Neural cell (in vitro differentiated cells): Measurements from ENCODE around the gene TMEM208. TPM values are rescaled to one million over a fixed set of nuclear protein-coding genes. Genes with fewer than 3 reads are reported as not detected.

Experiments
- H2AFZ ChIP-seq: fragments of 200-600, 300-800 bp; sonication (generic), shearing (Covaris generic); 2 replicates; pipeline ENCODE4 v1.6.0; 2014; ENCODE audit warnings: low read depth, mild to moderate bottlenecking, antibody characterized with exemption, low read length, moderate library complexity
- H3F3A ChIP-seq: fragments of 200-600 bp; shearing (Covaris generic); 2 replicates; pipeline ENCODE4 v1.6.1; 2016; ENCODE audit warnings: mild to moderate bottlenecking, moderate library complexity, mixed read lengths, antibody characterized with exemption, low read length; ENCODE audit not compliant: insufficient read depth, poor library complexity, severe bottlenecking
- H3K27ac ChIP-seq: fragments of 200-600, 300-800 bp; sonication (generic), shearing (Covaris generic); 2 replicates; pipeline ENCODE4 v1.5.1; 2014; ENCODE audit warnings: mild to moderate bottlenecking, low read length, moderate library complexity
- H3K27me3 ChIP-seq: fragments of 300-800, 200-600 bp; sonication (generic), shearing (Covaris generic); 2 replicates; pipeline ENCODE4 v1.6.0; 2014; ENCODE audit warnings: mild to moderate bottlenecking, low read depth, low read length, moderate library complexity; ENCODE audit not compliant: insufficient read depth
- H3K36me3 ChIP-seq: fragments of 300-800, 200-600 bp; sonication (generic), shearing (Covaris generic); 2 replicates; pipeline ENCODE4 v1.5.1; 2014; ENCODE audit warnings: mild to moderate bottlenecking, antibody characterized with exemption, low read length, moderate library complexity; ENCODE audit not compliant: insufficient read depth
- H3K4me2 ChIP-seq: fragments of 300-800, 200-600 bp; sonication (generic), shearing (Covaris generic); 2 replicates; pipeline ENCODE4 v1.6.0; 2014; ENCODE audit warnings: mild to moderate bottlenecking, low read length
- H3K4me3 ChIP-seq: fragments of 300-800, 200-600 bp; sonication (generic), shearing (Covaris generic); 2 replicates; pipeline ENCODE4 v1.5.1; 2014; ENCODE audit warnings: mild to moderate bottlenecking, low read length, moderate library complexity
- H3K79me2 ChIP-seq: fragments of 200-600 bp; shearing (Covaris generic); replicated peaks from 2 replicates; pipeline ENCODE4 v1.6.0; 2014; ENCODE audit warnings: mild to moderate bottlenecking, low read length, moderate library complexity; ENCODE audit not compliant: insufficient read depth
- H3K9ac ChIP-seq: fragments of 300-800, 200-600 bp; sonication (generic), shearing (Covaris generic); 2 replicates; pipeline ENCODE4 v1.6.1; 2016; ENCODE audit warnings: mild to moderate bottlenecking, low read length, mixed read lengths
- H3K9me2 ChIP-seq: fragments of 200-600 bp; shearing (Covaris generic); 2 replicates; pipeline ENCODE4 v1.6.1; 2016; ENCODE audit warnings: mild to moderate bottlenecking, low read length, mixed read lengths; ENCODE audit not compliant: insufficient read depth
- H3K9me3 ChIP-seq: fragments of 200-600, 300-800 bp; sonication (generic), shearing (Covaris generic); 2 replicates; pipeline ENCODE4 v1.6.1; 2016; ENCODE audit warnings: mild to moderate bottlenecking, mixed run types, low read length, moderate library complexity, mixed read lengths
- H4K20me1 ChIP-seq: fragments of 200-600 bp; shearing (Covaris generic); 2 replicates; pipeline ENCODE4 v1.6.1; 2016; ENCODE audit warnings: mild to moderate bottlenecking, mixed run types; ENCODE audit not compliant: insufficient read depth
- EP300 ChIP-seq: fragments of 450-650 bp; conservative IDR thresholded peaks from 2 replicates; pipeline ENCODE4 v1.6.1; 2014; ENCODE audit warnings: antibody characterized with exemption, mild to moderate bottlenecking, moderate library complexity; ENCODE audit not compliant: poor library complexity, severe bottlenecking
- EZH2 ChIP-seq: fragments of 200-600, 300-800 bp; shearing (Covaris generic), sonication (generic); IDR thresholded peaks from 2 replicates; pipeline ENCODE4 v1.6.1; 2014; ENCODE audit warnings: antibody characterized with exemption, low read length, borderline replicate concordance, mild to moderate bottlenecking; ENCODE audit not compliant: insufficient read depth, poor library complexity, severe bottlenecking
- MXI1 ChIP-seq: fragments of 450-650 bp; conservative IDR thresholded peaks from 2 replicates; pipeline ENCODE4 v1.6.1; 2014; ENCODE audit warnings: antibody characterized with exemption, mild to moderate bottlenecking; ENCODE audit not compliant: poor library complexity, severe bottlenecking
- POLR2AphosphoS5 ChIP-seq: IDR thresholded peaks from 2 replicates; pipeline ENCODE4 v1.6.1; 2012
- RAD21 ChIP-seq: fragments of 450-650 bp; conservative IDR thresholded peaks from 2 replicates; pipeline ENCODE4 v1.6.1; 2014; ENCODE audit warnings: antibody characterized with exemption, mild to moderate bottlenecking, moderate library complexity
- SMC3 ChIP-seq: fragments of 450-650 bp; conservative IDR thresholded peaks from 2 replicates; pipeline ENCODE4 v1.6.1; 2014; ENCODE audit warnings: antibody characterized with exemption, mild to moderate bottlenecking, moderate library complexity; ENCODE audit not compliant: poor library complexity
- TAF1 ChIP-seq: IDR thresholded peaks from 2 replicates; pipeline ENCODE4 v1.6.1; 2012; ENCODE audit warnings: low read depth
- polyA minus RNA-seq: library from RNA; depleted of rRNA, polyadenylated mRNA; stranded (reverse); fragments of >200 nt; gene quantifications from 2 replicates; pipeline ENCODE4 v1.2.3, GENCODE V29; 2014
- polyA plus RNA-seq: library from polyadenylated mRNA; depleted of rRNA; stranded (reverse); fragments of >200 nt; gene quantifications from 2 replicates; pipeline ENCODE4 v1.2.3, GENCODE V29; 2014
- TF ChIP-seq, protein P1 (sequence below): IDR thresholded peaks from 2 replicates; pipeline ENCODE4 v1.6.1; 2012; ENCODE audit warnings: borderline replicate concordance
- TF ChIP-seq, protein P2 (sequence below): fragments of 450-650 bp; IDR thresholded peaks from 2 replicates; pipeline ENCODE4 v1.5.1; 2014; ENCODE audit warnings: antibody characterized with exemption, mild to moderate bottlenecking, moderate library complexity; ENCODE audit not compliant: poor library complexity, severe bottlenecking

Gene TMEM208
- polyA plus RNA-seq (39.2 and 53.5 TPM in 2 replicates), polyA minus RNA-seq (20.2 and 26.9 TPM in 2 replicates)

DNA sequence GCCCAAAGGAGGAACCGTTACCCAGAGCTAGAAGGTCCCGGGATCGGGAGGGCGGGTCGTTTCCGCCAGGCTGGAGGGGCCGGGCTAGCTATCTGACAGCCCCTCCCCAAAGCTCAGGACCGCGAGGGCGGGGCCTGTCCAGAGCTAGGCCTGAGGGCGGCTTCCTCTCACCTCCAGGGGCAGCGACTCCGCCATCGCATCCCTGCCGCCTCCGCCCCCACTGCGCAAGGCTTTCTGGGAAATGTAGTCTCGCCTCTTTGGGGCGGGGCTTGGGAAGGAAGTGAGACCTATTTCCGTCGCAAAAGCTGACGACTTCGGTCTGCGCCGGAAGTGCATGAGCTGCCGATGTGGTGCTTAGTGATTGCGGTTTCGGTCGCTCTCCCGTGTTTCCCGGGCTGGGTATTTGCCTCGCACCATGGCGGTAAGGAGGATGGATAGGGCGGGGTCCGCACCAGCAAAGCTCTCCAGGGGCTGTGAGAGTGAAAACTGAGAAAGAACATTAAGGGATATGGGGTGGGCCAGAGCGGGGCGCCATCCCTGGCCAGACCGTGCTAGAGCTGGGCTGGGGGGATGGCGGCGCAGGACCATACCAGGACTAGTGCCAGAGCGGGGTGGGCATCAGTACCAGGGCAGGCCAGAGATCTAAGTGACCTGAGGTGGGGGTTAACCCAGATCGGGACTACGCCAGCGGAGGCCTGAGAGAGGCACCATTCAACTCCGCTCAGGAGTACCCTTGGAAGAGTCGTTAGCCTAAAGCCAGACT is at the start of gene TMEM208:
TMEM208 (plus strand) TSS at position 327 of the 763 bp plus-strand sequence; CDS start at position 416, 89 bp downstream.
- H4K20me1 ChIP-seq: no peaks in the 10 kb centered on the region
- peaks cover 12% of the 10 kb centered on the region for H3K79me2 ChIP-seq
- TF ChIP-seq EP300 (peak; percentile 32), TAF1 (peak; percentile 99), RAD21 (peak; percentile 47), EZH2 (no peak), SMC3 (peak; percentile 52), POLR2AphosphoS5 (peak; percentile 99), MXI1 (peak; percentile 94)
- TF ChIP-seq, protein P1, sequence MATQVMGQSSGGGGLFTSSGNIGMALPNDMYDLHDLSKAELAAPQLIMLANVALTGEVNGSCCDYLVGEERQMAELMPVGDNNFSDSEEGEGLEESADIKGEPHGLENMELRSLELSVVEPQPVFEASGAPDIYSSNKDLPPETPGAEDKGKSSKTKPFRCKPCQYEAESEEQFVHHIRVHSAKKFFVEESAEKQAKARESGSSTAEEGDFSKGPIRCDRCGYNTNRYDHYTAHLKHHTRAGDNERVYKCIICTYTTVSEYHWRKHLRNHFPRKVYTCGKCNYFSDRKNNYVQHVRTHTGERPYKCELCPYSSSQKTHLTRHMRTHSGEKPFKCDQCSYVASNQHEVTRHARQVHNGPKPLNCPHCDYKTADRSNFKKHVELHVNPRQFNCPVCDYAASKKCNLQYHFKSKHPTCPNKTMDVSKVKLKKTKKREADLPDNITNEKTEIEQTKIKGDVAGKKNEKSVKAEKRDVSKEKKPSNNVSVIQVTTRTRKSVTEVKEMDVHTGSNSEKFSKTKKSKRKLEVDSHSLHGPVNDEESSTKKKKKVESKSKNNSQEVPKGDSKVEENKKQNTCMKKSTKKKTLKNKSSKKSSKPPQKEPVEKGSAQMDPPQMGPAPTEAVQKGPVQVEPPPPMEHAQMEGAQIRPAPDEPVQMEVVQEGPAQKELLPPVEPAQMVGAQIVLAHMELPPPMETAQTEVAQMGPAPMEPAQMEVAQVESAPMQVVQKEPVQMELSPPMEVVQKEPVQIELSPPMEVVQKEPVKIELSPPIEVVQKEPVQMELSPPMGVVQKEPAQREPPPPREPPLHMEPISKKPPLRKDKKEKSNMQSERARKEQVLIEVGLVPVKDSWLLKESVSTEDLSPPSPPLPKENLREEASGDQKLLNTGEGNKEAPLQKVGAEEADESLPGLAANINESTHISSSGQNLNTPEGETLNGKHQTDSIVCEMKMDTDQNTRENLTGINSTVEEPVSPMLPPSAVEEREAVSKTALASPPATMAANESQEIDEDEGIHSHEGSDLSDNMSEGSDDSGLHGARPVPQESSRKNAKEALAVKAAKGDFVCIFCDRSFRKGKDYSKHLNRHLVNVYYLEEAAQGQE: peak; percentile 96
- TF ChIP-seq, protein P2, sequence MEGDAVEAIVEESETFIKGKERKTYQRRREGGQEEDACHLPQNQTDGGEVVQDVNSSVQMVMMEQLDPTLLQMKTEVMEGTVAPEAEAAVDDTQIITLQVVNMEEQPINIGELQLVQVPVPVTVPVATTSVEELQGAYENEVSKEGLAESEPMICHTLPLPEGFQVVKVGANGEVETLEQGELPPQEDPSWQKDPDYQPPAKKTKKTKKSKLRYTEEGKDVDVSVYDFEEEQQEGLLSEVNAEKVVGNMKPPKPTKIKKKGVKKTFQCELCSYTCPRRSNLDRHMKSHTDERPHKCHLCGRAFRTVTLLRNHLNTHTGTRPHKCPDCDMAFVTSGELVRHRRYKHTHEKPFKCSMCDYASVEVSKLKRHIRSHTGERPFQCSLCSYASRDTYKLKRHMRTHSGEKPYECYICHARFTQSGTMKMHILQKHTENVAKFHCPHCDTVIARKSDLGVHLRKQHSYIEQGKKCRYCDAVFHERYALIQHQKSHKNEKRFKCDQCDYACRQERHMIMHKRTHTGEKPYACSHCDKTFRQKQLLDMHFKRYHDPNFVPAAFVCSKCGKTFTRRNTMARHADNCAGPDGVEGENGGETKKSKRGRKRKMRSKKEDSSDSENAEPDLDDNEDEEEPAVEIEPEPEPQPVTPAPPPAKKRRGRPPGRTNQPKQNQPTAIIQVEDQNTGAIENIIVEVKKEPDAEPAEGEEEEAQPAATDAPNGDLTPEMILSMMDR: peak; percentile 68
- no peaks in the 10 kb centered on the region for H3K9me2 ChIP-seq
- H3K4me3 ChIP-seq: peak within 1 kb of the TSS; percentile 72
- H3F3A ChIP-seq: no peaks in the 10 kb centered on the region
- H2AFZ ChIP-seq: peak within 1 kb of the TSS; percentile 58
- no peaks in the 10 kb centered on the region for H3K9me3 ChIP-seq
- peak within 1 kb of the TSS; percentile 94 for H3K9ac ChIP-seq
- no peaks in the 10 kb centered on the region for H3K36me3 ChIP-seq
- H3K27ac ChIP-seq: peak within 1 kb of the TSS; percentile 56
- no peaks in the 10 kb centered on the region for H3K27me3 ChIP-seq
- H3K4me2 ChIP-seq: peak within 1 kb of the TSS; percentile 92

- H3K27ac ChIP-seq: no peak overlapping the region
- no peaks in the 10 kb centered on the region for H3K9me3 ChIP-seq
- H4K20me1 ChIP-seq: peaks cover 20% of the 10 kb centered on the region
- no peaks in the 10 kb centered on the region for H3F3A ChIP-seq
- no peak overlapping the region for H3K9ac ChIP-seq
- H3K36me3 ChIP-seq: no peaks in the 10 kb centered on the region
- no peaks in the 10 kb centered on the region for H3K9me2 ChIP-seq
- peaks cover 48% of the 10 kb centered on the region for H3K27me3 ChIP-seq
- no peak overlapping the region for H2AFZ ChIP-seq
- H3K79me2 ChIP-seq: peaks cover 21% of the 10 kb centered on the region
- H3K4me3 ChIP-seq: peak overlapping the region; percentile 59
- TF ChIP-seq POLR2AphosphoS5 (peak; percentile 18), TAF1 (no peak)
- no peak overlapping the region for H3K4me2 ChIP-seq
Measured at GRCh38 chr16:67177743-67178699, 48.9 kb upstream of the TMEM208 start.
